K562 (cell line): Measurements from ENCODE around the gene CAST. TPM values are rescaled to one million over a fixed set of nuclear protein-coding genes. Genes with fewer than 3 reads are reported as not detected.

Experiments used
- ATAC-seq: fragments of 200-7000 bp; cut with Tn5 transposase; 3 replicates; pipeline ENCODE4 v1.9.1; 2020; ENCODE audit warnings: moderate library complexity
- BruUV-seq: library from RNA; stranded (reverse); fragments of 400-500 nt; replicated peaks from 2 replicates; lab custom pipeline; 2021; lab: Mats Ljungman, UMichigan
- CTCF ChIA-PET: fragments of 300-600 bp; formaldehyde crosslinking; extraction: SDS; loops from one replicate; lab custom pipeline; 2021; ENCODE audit warnings: low intra/inter-chr PET ratio; lab: Yijun Ruan, JAX
- POLR2A ChIA-PET: fragments of 300-600, 350-650 bp; sonication (Branson Sonifier 250); formaldehyde crosslinking; extraction: SDS; loops from one replicate; lab custom pipeline; 2021; ENCODE audit warnings: antibody characterized with exemption, inconsistent platforms; lab: Yijun Ruan, JAX
- DNase-seq, 4 experiments: peaks; one replicate each; pipeline versions ENCODE4 v3.0.0 to v3.0.0-alpha.2; 2011 to 2018; ENCODE audit warnings: low spot score in 3 of 4, mixed read lengths in 3 of 4; ENCODE audit errors: extremely low read depth in 1 of 4
- FAIRE-seq: peaks from 2 replicates; lab custom pipeline; 2011; peaks lifted over from hg19 to GRCh38; lab: Jason Lieb, UNC
- H2AFZ ChIP-seq: 2 replicates; pipeline ENCODE4 v1.6.0; 2011; ENCODE audit warnings: low read depth, low read length, control low read depth, inconsistent platforms
- H3K27ac ChIP-seq: fragments of 200-600 bp; 3 replicates; pipeline ENCODE4 v1.8.0; 2011; ENCODE audit warnings: low read depth, mild to moderate bottlenecking, control low read depth, inconsistent platforms, low read length, moderate library complexity, mixed read lengths; ENCODE audit errors: extremely low read depth
- H3K27me3 ChIP-seq, 2 experiments: fragments of 300-600 bp in 1 of 2; 2 replicates in 1 of 2; 3 replicates in 1 of 2; pipeline versions ENCODE4 v1.6.0 to v1.8.0; 2011; ENCODE audit warnings: inconsistent platforms in 2 of 2, low read length in 2 of 2, mild to moderate bottlenecking in 1 of 2, mixed read lengths in 1 of 2, moderate library complexity in 1 of 2; ENCODE audit not compliant: control insufficient read depth in 2 of 2, insufficient read depth in 2 of 2
- H3K36me3 ChIP-seq: fragments of 300-600 bp; 3 replicates; pipeline ENCODE4 v1.8.0; 2011; ENCODE audit warnings: mild to moderate bottlenecking, low read length, inconsistent platforms; ENCODE audit not compliant: control insufficient read depth, insufficient read depth
- H3K4me1 ChIP-seq, 2 experiments: fragments of 200-600 bp in 1 of 2; replicated peaks in 1 of 2; 2 replicates in 1 of 2; 3 replicates in 1 of 2; pipeline versions ENCODE4 v1.5.1 to v1.8.0; 2011; ENCODE audit warnings: inconsistent platforms in 2 of 2, low read length in 2 of 2, mild to moderate bottlenecking in 1 of 2, mixed read lengths in 1 of 2, moderate library complexity in 1 of 2; ENCODE audit not compliant: control insufficient read depth in 2 of 2, insufficient read depth in 2 of 2
- H3K4me2 ChIP-seq: 2 replicates; pipeline ENCODE4 v1.6.1; 2011; ENCODE audit warnings: low read length, control low read depth, inconsistent platforms, mixed read lengths; ENCODE audit not compliant: insufficient read depth
- H3K4me3 ChIP-seq: fragments of 200-600 bp; sonication (generic), shearing (Covaris generic); 2 replicates; pipeline ENCODE4 v1.5.1; 2016; ENCODE audit warnings: control low read depth, inconsistent platforms
- H3K79me2 ChIP-seq: fragments of 200-600 bp; 3 replicates; pipeline ENCODE4 v1.8.0; 2011; ENCODE audit warnings: low read length, inconsistent platforms; ENCODE audit not compliant: control insufficient read depth, insufficient read depth
- H3K9ac ChIP-seq, 2 experiments: 2 replicates each; pipeline versions ENCODE4 v1.6.0 to v1.6.1; 2011; ENCODE audit warnings: low read depth in 2 of 2, low read length in 2 of 2, control low read depth in 1 of 2, inconsistent platforms in 1 of 2, mild to moderate bottlenecking in 1 of 2, mixed read lengths in 1 of 2; ENCODE audit not compliant: insufficient read depth in 1 of 2
- H3K9me1 ChIP-seq: one replicate; pipeline ENCODE4 v1.6.0; 2011; ENCODE audit warnings: inconsistent platforms, mild to moderate bottlenecking, low read length, moderate library complexity; ENCODE audit not compliant: control insufficient read depth, insufficient read depth
- H3K9me3 ChIP-seq: replicated peaks from 2 replicates; pipeline ENCODE4 v1.5.1; 2011; ENCODE audit warnings: low read depth, low read length, inconsistent platforms; ENCODE audit not compliant: control insufficient read depth, insufficient read depth
- H4K20me1 ChIP-seq: replicated peaks from 2 replicates; pipeline ENCODE4 v1.6.1; 2011; ENCODE audit warnings: low read length, inconsistent platforms, mixed read lengths; ENCODE audit not compliant: control insufficient read depth, insufficient read depth
- CAMTA2 ChIP-seq: fragments of 250-450 bp; sonication (Bioruptor Pico); conservative IDR thresholded peaks from 2 replicates; pipeline ENCODE4 v1.5.1; 2022
- CBFB ChIP-seq: sonication (generic); formaldehyde crosslinking; IDR thresholded peaks from 2 replicates; pipeline ENCODE4 v1.4.0; 2020; ENCODE audit warnings: mild to moderate bottlenecking, missing genetic modification reagents
- CHD1 ChIP-seq: fragments of 200-600 bp; sonication (generic); IDR thresholded peaks from one replicate; pipeline ENCODE4 v1.6.1; 2012; ENCODE audit warnings: mild to moderate bottlenecking, moderate library complexity, low read length, inconsistent platforms
- ESRRB ChIP-seq: fragments of 250-450 bp; sonication (Bioruptor Pico); IDR thresholded peaks from 2 replicates; pipeline ENCODE4 v1.5.0; 2020; ENCODE audit warnings: mild to moderate bottlenecking, moderate library complexity, borderline replicate concordance
- MECOM ChIP-seq: fragments of 250-450 bp; sonication (Bioruptor Pico); IDR thresholded peaks from 2 replicates; pipeline ENCODE4 v1.8.0; 2022; ENCODE audit warnings: inconsistent platforms
- MITF ChIP-seq: IDR thresholded peaks from 2 replicates; pipeline ENCODE4 v1.6.1; 2014; ENCODE audit warnings: antibody characterized with exemption
- NFATC3 ChIP-seq: fragments of 450-650 bp; IDR thresholded peaks from 2 replicates; pipeline ENCODE4 v1.6.1; 2017; ENCODE audit warnings: mild to moderate bottlenecking
- RBBP5 ChIP-seq: fragments of 200-600 bp; sonication (generic); IDR thresholded peaks from 2 replicates; pipeline ENCODE4 v1.6.1; 2012; ENCODE audit warnings: borderline replicate concordance, mild to moderate bottlenecking, low read length, control low read depth, inconsistent platforms; ENCODE audit not compliant: insufficient read depth, poor library complexity, severe bottlenecking
- TAF9B ChIP-seq: fragments of 450-650 bp; IDR thresholded peaks from 2 replicates; pipeline ENCODE4 v1.6.1; 2018; ENCODE audit warnings: mild to moderate bottlenecking; ENCODE audit not compliant: partially characterized antibody
- WGBS: fragments of 100-300 bp; shearing (Covaris generic); methylation state at CpG from one replicate; pipeline ENCODE4 v1.1.6; 2016; ENCODE audit warnings: low coverage, mixed read lengths; ENCODE audit not compliant: insufficient coverage; ENCODE audit errors: missing lambda C conversion rate; 5-methylcytosine and 5-hydroxymethylcytosine counted together
- in situ Hi-C: fragments of 300-500 bp; cut with MboI; formaldehyde crosslinking; loops from 4 replicates; pipeline ENCODE4 v1.15.0; 2018; ENCODE audit warnings: inconsistent platforms, mixed read lengths
- intact Hi-C: fragments of 100-400 bp; cut with micrococcal nuclease; formaldehyde crosslinking; loops from 2 replicates; pipeline ENCODE4 v1.14.2; 2022
- polyA plus RNA-seq, 8 experiments: library from polyadenylated mRNA; depleted of rRNA in 4 of 8; stranded (reverse) in 5 of 8; unstranded in 3 of 8; fragments of >200 nt; fragmentation: Nextera tagmentation in 2 of 8; fragmentation: Illumina TruSeq in 1 of 8; extraction: Ambion mirVana in 2 of 8; extraction: Trizol in 1 of 8; gene quantifications; 2 replicates each; pipeline versions ENCODE4 v1.2.1 to v1.2.3, GENCODE V29; 2011 to 2014; ENCODE audit warnings: inconsistent platforms in 1 of 8, missing spikeins in 1 of 8
- total RNA-seq, 7 experiments: library from RNA; depleted of rRNA in 6 of 7; stranded (reverse); fragments of >200 nt in 6 of 7; fragmentation: Illumina TruSeq in 2 of 7; extraction: Trizol in 2 of 7; gene quantifications; 2 replicates each; pipeline versions ENCODE4 v1.2.1 to v1.2.3, GENCODE V29; 2011 to 2021; ENCODE audit warnings: low replicate concordance in 1 of 7
- TF ChIP-seq, protein P1 (sequence below): fragments of 250-450 bp; sonication (Bioruptor Pico); IDR thresholded peaks from 2 replicates; pipeline ENCODE4 v1.8.0; 2022; ENCODE audit warnings: inconsistent platforms, mild to moderate bottlenecking, moderate library complexity, borderline replicate concordance
- TF ChIP-seq, protein P2 (sequence below): IDR thresholded peaks from 3 replicates; pipeline ENCODE4 v1.6.1; 2011; ENCODE audit warnings: borderline replicate concordance, mild to moderate bottlenecking, moderate library complexity; ENCODE audit not compliant: insufficient read length; ENCODE audit errors: extremely low read depth
- TF ChIP-seq, protein P3 (sequence below): fragments of 250-450 bp; sonication (Bioruptor Pico); IDR thresholded peaks from 2 replicates; pipeline ENCODE4 v1.9.0; 2021; ENCODE audit warnings: mild to moderate bottlenecking, inconsistent platforms

CAST gene
- total and polyA plus RNA-seq, 9 of the 15 experiments (the other 6 are each of a cell fraction or from before 2014, with no cell fraction given): 55.5 to 136 (median 86.1) TPM

DNA sequence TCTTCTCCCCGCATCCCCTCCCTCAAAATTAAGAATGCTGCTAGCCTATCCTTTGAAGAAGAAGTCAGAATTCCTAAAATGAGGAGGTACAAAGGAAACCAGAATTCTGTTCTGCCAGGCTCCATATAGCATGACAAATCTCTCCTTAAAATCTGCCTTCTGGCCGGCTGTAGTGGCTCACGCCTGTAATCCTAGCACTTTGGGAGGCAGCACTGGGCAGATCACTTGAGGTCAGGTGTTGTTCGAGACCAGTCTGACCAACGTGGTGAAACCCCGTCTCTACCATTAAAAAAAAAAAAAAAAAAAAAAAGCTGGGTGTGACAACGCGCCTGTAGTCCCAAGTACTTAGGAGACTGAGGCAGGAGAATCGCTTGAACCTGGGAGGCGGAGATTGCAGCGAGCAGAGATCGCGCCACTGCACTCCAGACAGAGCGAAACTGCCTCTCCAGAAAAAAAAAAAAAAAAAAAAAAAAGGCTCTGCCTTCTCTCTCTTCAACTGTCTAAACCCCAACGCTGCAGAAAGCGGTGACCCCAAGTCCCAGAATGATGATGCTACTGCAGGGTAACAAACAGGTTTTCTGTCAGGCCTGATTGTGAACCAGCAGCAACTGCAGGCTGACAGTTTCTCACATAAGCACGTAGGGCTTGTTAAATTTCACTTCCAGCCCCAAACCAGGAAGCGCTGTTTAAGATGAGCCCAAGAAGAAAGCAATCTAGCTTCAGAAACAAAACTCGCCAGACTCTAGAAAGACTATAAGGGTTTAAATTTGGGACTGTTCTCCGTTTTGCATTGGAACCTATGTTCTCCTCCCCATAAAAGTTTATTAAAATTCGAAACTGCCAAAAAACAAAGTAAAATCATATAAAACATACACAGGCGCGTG, 963 bp upstream of the CAST start:
- H3K36me3 ChIP-seq: no peaks in the 10 kb centered on the region
- H3K4me1 ChIP-seq: peaks cover 0 to 17% of the 10 kb centered on the region in 2 experiments; a peak in 4 of 5 replicates
- ATAC-seq: no peak
- no peak overlapping the region for H3K4me2 ChIP-seq
- ChIA-PET CTCF (no interaction called here), POLR2A (interaction anchor here (0.7 to 1.6 kb wide), 2 partner anchors 11 to 14 kb away, joined by 3 to 4 read pairs; no protein-coding TSS in a partner anchor)
- no peaks in the 10 kb centered on the region; the same call in 1 of the 2 replicates for H4K20me1 ChIP-seq
- no peak overlapping the region for H2AFZ ChIP-seq
- FAIRE-seq: no peak
- no TSS peak for BruUV-seq
- H3K27ac ChIP-seq: no peak overlapping the region
- no peak overlapping the region for H3K9ac ChIP-seq
- DNase-seq: no peak
- WGBS: 9% methylated on average over 14 of the region's 23 CpGs
- H3K9me1 ChIP-seq: no peaks in the 10 kb centered on the region
- no peak overlapping the region for H3K4me3 ChIP-seq
- in situ Hi-C loops (no loop called here), intact Hi-C loops (no loop called here)
- H3K27me3 ChIP-seq: peaks cover 11 to 28% of the 10 kb centered on the region in 2 experiments; a peak in 4 of 5 replicates
- H3K9me3 ChIP-seq: no peaks in the 10 kb centered on the region
- no peaks in the 10 kb centered on the region for H3K79me2 ChIP-seq
- no peak for TF ChIP-seq CBFB (CRISPR knock-in tag)
- TF ChIP-seq, protein P1, sequence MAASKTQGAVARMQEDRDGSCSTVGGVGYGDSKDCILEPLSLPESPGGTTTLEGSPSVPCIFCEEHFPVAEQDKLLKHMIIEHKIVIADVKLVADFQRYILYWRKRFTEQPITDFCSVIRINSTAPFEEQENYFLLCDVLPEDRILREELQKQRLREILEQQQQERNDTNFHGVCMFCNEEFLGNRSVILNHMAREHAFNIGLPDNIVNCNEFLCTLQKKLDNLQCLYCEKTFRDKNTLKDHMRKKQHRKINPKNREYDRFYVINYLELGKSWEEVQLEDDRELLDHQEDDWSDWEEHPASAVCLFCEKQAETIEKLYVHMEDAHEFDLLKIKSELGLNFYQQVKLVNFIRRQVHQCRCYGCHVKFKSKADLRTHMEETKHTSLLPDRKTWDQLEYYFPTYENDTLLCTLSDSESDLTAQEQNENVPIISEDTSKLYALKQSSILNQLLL (CRISPR knock-in tag): no peak
- TF ChIP-seq MITF: no peak
- TF ChIP-seq MECOM (CRISPR knock-in tag): no peak
- TF ChIP-seq TAF9B: no peak
- TF ChIP-seq ESRRB (CRISPR knock-in tag): no peak
- no peak for TF ChIP-seq RBBP5
- TF ChIP-seq CHD1: no peak
- TF ChIP-seq, protein P2, sequence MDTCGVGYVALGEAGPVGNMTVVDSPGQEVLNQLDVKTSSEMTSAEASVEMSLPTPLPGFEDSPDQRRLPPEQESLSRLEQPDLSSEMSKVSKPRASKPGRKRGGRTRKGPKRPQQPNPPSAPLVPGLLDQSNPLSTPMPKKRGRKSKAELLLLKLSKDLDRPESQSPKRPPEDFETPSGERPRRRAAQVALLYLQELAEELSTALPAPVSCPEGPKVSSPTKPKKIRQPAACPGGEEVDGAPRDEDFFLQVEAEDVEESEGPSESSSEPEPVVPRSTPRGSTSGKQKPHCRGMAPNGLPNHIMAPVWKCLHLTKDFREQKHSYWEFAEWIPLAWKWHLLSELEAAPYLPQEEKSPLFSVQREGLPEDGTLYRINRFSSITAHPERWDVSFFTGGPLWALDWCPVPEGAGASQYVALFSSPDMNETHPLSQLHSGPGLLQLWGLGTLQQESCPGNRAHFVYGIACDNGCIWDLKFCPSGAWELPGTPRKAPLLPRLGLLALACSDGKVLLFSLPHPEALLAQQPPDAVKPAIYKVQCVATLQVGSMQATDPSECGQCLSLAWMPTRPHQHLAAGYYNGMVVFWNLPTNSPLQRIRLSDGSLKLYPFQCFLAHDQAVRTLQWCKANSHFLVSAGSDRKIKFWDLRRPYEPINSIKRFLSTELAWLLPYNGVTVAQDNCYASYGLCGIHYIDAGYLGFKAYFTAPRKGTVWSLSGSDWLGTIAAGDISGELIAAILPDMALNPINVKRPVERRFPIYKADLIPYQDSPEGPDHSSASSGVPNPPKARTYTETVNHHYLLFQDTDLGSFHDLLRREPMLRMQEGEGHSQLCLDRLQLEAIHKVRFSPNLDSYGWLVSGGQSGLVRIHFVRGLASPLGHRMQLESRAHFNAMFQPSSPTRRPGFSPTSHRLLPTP: no peak
- no peak for TF ChIP-seq NFATC3
- TF ChIP-seq CAMTA2 (CRISPR knock-in tag): no peak
- TF ChIP-seq, protein P3, sequence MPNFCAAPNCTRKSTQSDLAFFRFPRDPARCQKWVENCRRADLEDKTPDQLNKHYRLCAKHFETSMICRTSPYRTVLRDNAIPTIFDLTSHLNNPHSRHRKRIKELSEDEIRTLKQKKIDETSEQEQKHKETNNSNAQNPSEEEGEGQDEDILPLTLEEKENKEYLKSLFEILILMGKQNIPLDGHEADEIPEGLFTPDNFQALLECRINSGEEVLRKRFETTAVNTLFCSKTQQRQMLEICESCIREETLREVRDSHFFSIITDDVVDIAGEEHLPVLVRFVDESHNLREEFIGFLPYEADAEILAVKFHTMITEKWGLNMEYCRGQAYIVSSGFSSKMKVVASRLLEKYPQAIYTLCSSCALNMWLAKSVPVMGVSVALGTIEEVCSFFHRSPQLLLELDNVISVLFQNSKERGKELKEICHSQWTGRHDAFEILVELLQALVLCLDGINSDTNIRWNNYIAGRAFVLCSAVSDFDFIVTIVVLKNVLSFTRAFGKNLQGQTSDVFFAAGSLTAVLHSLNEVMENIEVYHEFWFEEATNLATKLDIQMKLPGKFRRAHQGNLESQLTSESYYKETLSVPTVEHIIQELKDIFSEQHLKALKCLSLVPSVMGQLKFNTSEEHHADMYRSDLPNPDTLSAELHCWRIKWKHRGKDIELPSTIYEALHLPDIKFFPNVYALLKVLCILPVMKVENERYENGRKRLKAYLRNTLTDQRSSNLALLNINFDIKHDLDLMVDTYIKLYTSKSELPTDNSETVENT (CRISPR knock-in tag): no peak
